Measurements from ENCODE around the gene IL1R2.

DNA sequence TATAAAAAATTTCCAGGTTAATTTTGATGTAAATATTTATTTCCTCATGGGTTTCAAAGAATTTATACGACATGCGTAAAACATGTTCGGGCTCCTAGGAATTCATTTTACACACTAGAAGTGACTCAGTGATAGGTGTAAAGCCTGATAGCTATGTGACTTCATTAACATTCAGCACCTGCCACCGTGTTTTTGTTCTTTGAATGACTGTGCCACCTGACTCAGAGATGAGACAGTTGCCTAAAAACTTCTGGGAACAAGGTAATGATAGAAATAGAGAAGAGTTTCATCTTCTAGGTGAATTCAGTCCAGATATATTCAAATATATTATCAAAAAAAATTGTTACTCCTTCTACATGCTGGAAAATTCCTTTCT is 10.0 kb downstream of the IL1R2 start:
- TF ChIP-seq TCF12 (IDR thresholded peaks at IDR 0.05; ENCODE audit: low read depth), result no peak
- TF ChIP-seq CREB1 (IDR thresholded peaks at IDR 0.05; ENCODE audit: low read depth), result no peak
- no peak for TF ChIP-seq YY1 (IDR thresholded peaks at IDR 0.05; ENCODE audit: low read depth)
- TF ChIP-seq TEAD4 (IDR thresholded peaks at IDR 0.05), result no peak
- no peak for TF ChIP-seq CEBPB (IDR thresholded peaks at IDR 0.05)
- TF ChIP-seq RAD21 (IDR thresholded peaks at IDR 0.05; ENCODE audit: low read depth), result no peak
- TF ChIP-seq, protein P1, sequence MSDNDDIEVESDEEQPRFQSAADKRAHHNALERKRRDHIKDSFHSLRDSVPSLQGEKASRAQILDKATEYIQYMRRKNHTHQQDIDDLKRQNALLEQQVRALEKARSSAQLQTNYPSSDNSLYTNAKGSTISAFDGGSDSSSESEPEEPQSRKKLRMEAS (IDR thresholded peaks at IDR 0.05), result no peak
- TF ChIP-seq, protein P2, sequence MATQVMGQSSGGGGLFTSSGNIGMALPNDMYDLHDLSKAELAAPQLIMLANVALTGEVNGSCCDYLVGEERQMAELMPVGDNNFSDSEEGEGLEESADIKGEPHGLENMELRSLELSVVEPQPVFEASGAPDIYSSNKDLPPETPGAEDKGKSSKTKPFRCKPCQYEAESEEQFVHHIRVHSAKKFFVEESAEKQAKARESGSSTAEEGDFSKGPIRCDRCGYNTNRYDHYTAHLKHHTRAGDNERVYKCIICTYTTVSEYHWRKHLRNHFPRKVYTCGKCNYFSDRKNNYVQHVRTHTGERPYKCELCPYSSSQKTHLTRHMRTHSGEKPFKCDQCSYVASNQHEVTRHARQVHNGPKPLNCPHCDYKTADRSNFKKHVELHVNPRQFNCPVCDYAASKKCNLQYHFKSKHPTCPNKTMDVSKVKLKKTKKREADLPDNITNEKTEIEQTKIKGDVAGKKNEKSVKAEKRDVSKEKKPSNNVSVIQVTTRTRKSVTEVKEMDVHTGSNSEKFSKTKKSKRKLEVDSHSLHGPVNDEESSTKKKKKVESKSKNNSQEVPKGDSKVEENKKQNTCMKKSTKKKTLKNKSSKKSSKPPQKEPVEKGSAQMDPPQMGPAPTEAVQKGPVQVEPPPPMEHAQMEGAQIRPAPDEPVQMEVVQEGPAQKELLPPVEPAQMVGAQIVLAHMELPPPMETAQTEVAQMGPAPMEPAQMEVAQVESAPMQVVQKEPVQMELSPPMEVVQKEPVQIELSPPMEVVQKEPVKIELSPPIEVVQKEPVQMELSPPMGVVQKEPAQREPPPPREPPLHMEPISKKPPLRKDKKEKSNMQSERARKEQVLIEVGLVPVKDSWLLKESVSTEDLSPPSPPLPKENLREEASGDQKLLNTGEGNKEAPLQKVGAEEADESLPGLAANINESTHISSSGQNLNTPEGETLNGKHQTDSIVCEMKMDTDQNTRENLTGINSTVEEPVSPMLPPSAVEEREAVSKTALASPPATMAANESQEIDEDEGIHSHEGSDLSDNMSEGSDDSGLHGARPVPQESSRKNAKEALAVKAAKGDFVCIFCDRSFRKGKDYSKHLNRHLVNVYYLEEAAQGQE (IDR thresholded peaks at IDR 0.05; ENCODE audit: low read depth), result no peak
- TF ChIP-seq, protein P3, sequence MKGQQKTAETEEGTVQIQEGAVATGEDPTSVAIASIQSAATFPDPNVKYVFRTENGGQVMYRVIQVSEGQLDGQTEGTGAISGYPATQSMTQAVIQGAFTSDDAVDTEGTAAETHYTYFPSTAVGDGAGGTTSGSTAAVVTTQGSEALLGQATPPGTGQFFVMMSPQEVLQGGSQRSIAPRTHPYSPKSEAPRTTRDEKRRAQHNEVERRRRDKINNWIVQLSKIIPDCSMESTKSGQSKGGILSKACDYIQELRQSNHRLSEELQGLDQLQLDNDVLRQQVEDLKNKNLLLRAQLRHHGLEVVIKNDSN (IDR thresholded peaks at IDR 0.05), result no peak
- TF ChIP-seq EP300 (IDR thresholded peaks at IDR 0.05; ENCODE audit: borderline replicate concordance), result no peak

Measured in Ishikawa (cell line).